IMR-90 (cell line): ENCODE data around the gene CEP63. TPM values are rescaled to one million over a fixed set of nuclear protein-coding genes. Genes with fewer than 3 reads are reported as not detected.
A peak's percentile ranks its signal among the peaks of the same experiment; 100 is the strongest.

Source experiments
- ATAC-seq: fragments of 200-7000 bp; cut with Tn5 transposase; 2 replicates; pipeline ENCODE4 v1.9.1; 2020; ENCODE audit warnings: low read depth, mild to moderate bottlenecking, moderate library complexity
- BruUV-seq: library from RNA; stranded (reverse); fragments of 400-500 nt; replicated peaks from 2 replicates; lab custom pipeline; 2021; lab: Mats Ljungman, UMichigan
- CTCF ChIA-PET: fragments of 300-600 bp; formaldehyde crosslinking; extraction: SDS; loops from one replicate; lab custom pipeline; 2021; ENCODE audit warnings: antibody characterized with exemption; lab: Yijun Ruan, JAX
- POLR2A ChIA-PET: fragments of 300-600 bp; sonication (Branson Sonifier 250); formaldehyde crosslinking; loops from one replicate; lab custom pipeline; 2022; ENCODE audit warnings: antibody characterized with exemption; ENCODE audit not compliant: unreplicated experiment; lab: Charles Lee
- DNase-seq: peaks from one replicate; pipeline ENCODE4 v3.0.0; 2013
- H2AFZ ChIP-seq: replicated peaks from 2 replicates; pipeline ENCODE3; 2013; ENCODE audit warnings: low read length, mild to moderate bottlenecking; ENCODE audit not compliant: poor library complexity
- H2AK5ac ChIP-seq: 2 replicates; pipeline ENCODE4 v1.6.1; 2013; ENCODE audit warnings: low read depth, low read length, inconsistent platforms
- H2AK9ac ChIP-seq: replicated peaks from 2 replicates; pipeline ENCODE3; 2013; ENCODE audit warnings: mild to moderate bottlenecking, low read depth, low read length, moderate library complexity; ENCODE audit not compliant: poor library complexity
- H2BK120ac ChIP-seq: 2 replicates; pipeline ENCODE4 v1.6.1; 2013; ENCODE audit warnings: low read depth, low read length, inconsistent platforms
- H2BK15ac ChIP-seq: 3 replicates; pipeline ENCODE4 v1.6.1; 2013; ENCODE audit warnings: low read depth, low read length, inconsistent platforms
- H2BK20ac ChIP-seq: 2 replicates; pipeline ENCODE4 v1.6.1; 2013; ENCODE audit warnings: low read depth, mild to moderate bottlenecking, inconsistent platforms, low read length, moderate library complexity
- H2BK5ac ChIP-seq: 2 replicates; pipeline ENCODE4 v1.6.1; 2013; ENCODE audit warnings: mild to moderate bottlenecking, low read depth, low read length, inconsistent platforms; ENCODE audit not compliant: poor library complexity, severe bottlenecking
- H3K14ac ChIP-seq: replicated peaks from 2 replicates; pipeline ENCODE4 v1.6.1; 2013; ENCODE audit warnings: low read depth, low read length, inconsistent platforms
- H3K18ac ChIP-seq: 2 replicates; pipeline ENCODE4 v1.6.1; 2013; ENCODE audit warnings: low read depth, low read length, control low read depth
- H3K23ac ChIP-seq: 2 replicates; pipeline ENCODE4 v1.6.1; 2013; ENCODE audit warnings: low read depth, low read length, inconsistent platforms
- H3K27ac ChIP-seq: 2 replicates; pipeline ENCODE4 v1.5.1; 2013; ENCODE audit warnings: mild to moderate bottlenecking, control low read depth, low read length; ENCODE audit not compliant: insufficient read depth
- H3K27me3 ChIP-seq: 2 replicates; pipeline ENCODE4 v1.6.1; 2013; ENCODE audit warnings: low read length; ENCODE audit not compliant: control insufficient read depth, insufficient read depth
- H3K36me3 ChIP-seq: 2 replicates; pipeline ENCODE4 v1.6.1; 2013; ENCODE audit warnings: low read length, mixed read lengths; ENCODE audit not compliant: control insufficient read depth, insufficient read depth
- H3K4ac ChIP-seq: 2 replicates; pipeline ENCODE4 v1.6.1; 2013; ENCODE audit warnings: low read depth, low read length, inconsistent platforms
- H3K4me1 ChIP-seq: 2 replicates; pipeline ENCODE4 v1.6.1; 2013; ENCODE audit warnings: low read length, mixed read lengths; ENCODE audit not compliant: control insufficient read depth, insufficient read depth
- H3K4me2 ChIP-seq: 2 replicates; pipeline ENCODE4 v1.6.1; 2013; ENCODE audit warnings: low read depth, mild to moderate bottlenecking, control low read depth, low read length, moderate library complexity
- H3K4me3 ChIP-seq: 2 replicates; pipeline ENCODE4 v1.5.1; 2013; ENCODE audit warnings: low read depth, mild to moderate bottlenecking, control low read depth, low read length, moderate library complexity; ENCODE audit not compliant: insufficient read depth
- H3K56ac ChIP-seq: 2 replicates; pipeline ENCODE4 v1.6.1; 2013; ENCODE audit warnings: low read length, inconsistent platforms; ENCODE audit not compliant: insufficient read depth; ENCODE audit errors: extremely low read depth
- H3K79me1 ChIP-seq, 2 experiments: 2 replicates each; pipeline ENCODE4 v1.6.1; 2013; ENCODE audit warnings: low read length in 2 of 2, inconsistent platforms in 1 of 2, low read depth in 1 of 2
- H3K9ac ChIP-seq: 2 replicates; pipeline ENCODE4 v1.6.1; 2013; ENCODE audit warnings: low read depth, low read length, control low read depth
- H3K9me1 ChIP-seq: 2 replicates; pipeline ENCODE4 v1.6.1; 2013; ENCODE audit warnings: low read length, inconsistent platforms; ENCODE audit not compliant: insufficient read depth
- H3K9me3 ChIP-seq: 2 replicates; pipeline ENCODE4 v1.6.1; 2013; ENCODE audit warnings: low read length; ENCODE audit not compliant: control insufficient read depth, insufficient read depth
- H4K20me1 ChIP-seq: 2 replicates; pipeline ENCODE4 v1.6.1; 2013; ENCODE audit warnings: low read length, inconsistent platforms; ENCODE audit not compliant: insufficient read depth
- H4K5ac ChIP-seq: 2 replicates; pipeline ENCODE4 v1.6.1; 2013; ENCODE audit warnings: mild to moderate bottlenecking, low read depth, low read length, control low read depth
- H4K8ac ChIP-seq, 2 experiments: 2 replicates each; pipeline ENCODE4 v1.6.1; 2013; ENCODE audit warnings: low read depth in 2 of 2, low read length in 2 of 2, control low read depth in 1 of 2, inconsistent platforms in 1 of 2
- H4K91ac ChIP-seq: 2 replicates; pipeline ENCODE4 v1.6.1; 2013; ENCODE audit warnings: low read depth, low read length, inconsistent platforms; ENCODE audit not compliant: insufficient read depth
- BHLHE40 ChIP-seq: fragments of 150-350 bp; IDR thresholded peaks from 2 replicates; pipeline ENCODE4 v1.6.1; 2016; ENCODE audit warnings: mild to moderate bottlenecking, low read depth, low read length
- CEBPB ChIP-seq: IDR thresholded peaks from 2 replicates; pipeline ENCODE4 v1.6.1; 2012; ENCODE audit warnings: low read depth, low read length, improper control_type of control experiment
- CHD1 ChIP-seq: IDR thresholded peaks from 2 replicates; pipeline ENCODE4 v1.6.1; 2012; ENCODE audit warnings: low read depth, low read length, improper control_type of control experiment
- FOS ChIP-seq: fragments of 150-350 bp; IDR thresholded peaks from 2 replicates; pipeline ENCODE4 v1.6.1; 2016; ENCODE audit warnings: low read depth, low read length
- MAFK ChIP-seq: IDR thresholded peaks from 2 replicates; pipeline ENCODE4 v1.6.1; 2012; ENCODE audit warnings: low read depth, low read length, improper control_type of control experiment
- MAZ ChIP-seq: IDR thresholded peaks from 2 replicates; pipeline ENCODE4 v1.6.1; 2012; ENCODE audit warnings: low read depth, mild to moderate bottlenecking, low read length, improper control_type of control experiment, moderate library complexity, borderline replicate concordance
- MXI1 ChIP-seq: IDR thresholded peaks from 2 replicates; pipeline ENCODE4 v1.6.1; 2012; ENCODE audit warnings: low read depth, mild to moderate bottlenecking, low read length, moderate library complexity, borderline replicate concordance
- NFE2L2 ChIP-seq: fragments of 150-350 bp; IDR thresholded peaks from 2 replicates; pipeline ENCODE4 v1.6.1; 2016; ENCODE audit warnings: low read depth, mild to moderate bottlenecking, low read length
- POLR2A ChIP-seq: IDR thresholded peaks from 2 replicates; pipeline ENCODE4 v1.6.1; 2012; ENCODE audit warnings: mild to moderate bottlenecking, low read depth, low read length
- RAD21 ChIP-seq: IDR thresholded peaks from 2 replicates; pipeline ENCODE4 v1.6.1; 2012; ENCODE audit warnings: low read length, improper control_type of control experiment
- RCOR1 ChIP-seq: IDR thresholded peaks from 2 replicates; pipeline ENCODE4 v1.6.1; 2012; ENCODE audit warnings: mild to moderate bottlenecking, low read length, improper control_type of control experiment; ENCODE audit not compliant: insufficient replicate concordance
- RFX5 ChIP-seq: IDR thresholded peaks from 2 replicates; pipeline ENCODE4 v1.8.0; 2012; ENCODE audit warnings: low read depth, mild to moderate bottlenecking, low read length, moderate library complexity
- SMC3 ChIP-seq: fragments of 150-350 bp; IDR thresholded peaks from 2 replicates; pipeline ENCODE4 v1.6.1; 2016; ENCODE audit warnings: low read depth, mild to moderate bottlenecking, antibody characterized with exemption, low read length, moderate library complexity
- WGBS, 2 experiments: methylation state at CpG; one replicate each; pipeline versions ENCODE4 v1.1.5 to v1.1.7; 2013; ENCODE audit warnings: missing lambda C conversion rate in 2 of 2; ENCODE audit not compliant: insufficient read length in 1 of 2; ENCODE audit errors: extremely low coverage in 2 of 2; 5-methylcytosine and 5-hydroxymethylcytosine counted together
- dilution Hi-C: fragments of 300-500 bp; cut with HindIII; formaldehyde crosslinking; loops from one replicate; pipeline ENCODE4 v1.14.3; 2018; ENCODE audit warnings: low sequenced_read_pairs; ENCODE audit not compliant: unreplicated experiment
- in situ Hi-C: fragments of 300-500 bp; cut with MboI; formaldehyde crosslinking; loops from 3 replicates; pipeline ENCODE4 v1.14.3; 2019; ENCODE audit warnings: low sequenced_read_pairs, inconsistent platforms, mixed read lengths
- intact Hi-C: fragments of 100-400 bp; cut with micrococcal nuclease; formaldehyde crosslinking; loops from 2 replicates; pipeline ENCODE4 v1.10.0; 2022
- polyA plus RNA-seq, 3 experiments: library from polyadenylated mRNA; depleted of rRNA; stranded (reverse); fragments of >200 nt; gene quantifications; 2 replicates each; pipeline ENCODE4 v1.2.3, GENCODE V29; 2012; ENCODE audit warnings: low replicate concordance in 1 of 3
- total RNA-seq: library from RNA; depleted of rRNA; stranded (reverse); fragments of >200 nt; gene quantifications from 2 replicates; pipeline ENCODE4 v1.2.3, GENCODE V29; 2012
- TF ChIP-seq, protein P1 (sequence below): fragments of 150-350 bp; IDR thresholded peaks from 2 replicates; pipeline ENCODE4 v1.6.1; 2016; ENCODE audit warnings: low read depth, mild to moderate bottlenecking, low read length, moderate library complexity, borderline replicate concordance
- TF ChIP-seq, protein P2 (sequence below): fragments of 150-350 bp; IDR thresholded peaks from 2 replicates; pipeline ENCODE4 v1.6.1; 2017; ENCODE audit warnings: mild to moderate bottlenecking, antibody characterized with exemption, low read length, low read depth
- TF ChIP-seq, protein P3 (sequence below): conservative IDR thresholded peaks from 2 replicates; pipeline ENCODE4 v1.5.1; 2012; ENCODE audit warnings: mild to moderate bottlenecking, low read depth, low read length, improper control_type of control experiment

CEP63 gene
- total and polyA plus RNA-seq, 2 of the 4 experiments (the other 2 are of a cell fraction): 6.5 to 9.1 TPM

DNA sequence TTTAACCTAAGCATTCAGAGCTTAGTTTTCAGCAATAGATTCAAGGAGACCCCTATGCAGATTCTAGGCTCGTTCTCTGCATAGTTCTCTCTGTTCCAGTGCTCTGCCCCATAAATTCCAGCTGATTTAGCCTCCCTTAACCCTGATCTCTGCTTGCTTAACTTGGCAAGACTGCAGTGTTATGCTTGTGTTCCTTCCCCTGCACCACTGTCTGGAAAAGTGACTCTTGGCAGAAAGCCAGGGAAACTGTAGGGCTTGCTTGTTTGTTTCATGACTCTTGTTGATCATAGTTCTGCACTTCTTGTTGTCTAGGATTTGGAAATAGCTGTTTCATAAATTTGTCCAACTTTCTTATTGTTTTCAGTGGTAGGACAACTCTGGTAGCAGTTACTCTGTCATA lies 40.2 kb upstream of the CEP63 start:
- H3K4me2 ChIP-seq: no peak overlapping the region
- WGBS, 2 experiments: 38% methylated on average over 1 of the region's 1 CpG; no CpG with 5 or more reads in 1 of the 2 experiments
- H2BK15ac ChIP-seq: no peak overlapping the region; the same call in 2 of the 3 replicates

More for the DNA sequence above, 40.2 kb upstream of the CEP63 start:
- Histone ChIP-seq H3K4me3 (no peak overlapping the region), H3K9me1 (peaks cover 18% of the 10 kb centered on the region), H3K27ac (no peak overlapping the region), H3K9me3 (no peaks in the 10 kb centered on the region), H2BK20ac (no peak overlapping the region; the same call in 1 of the 2 replicates), H4K5ac (peak overlapping the region; percentile 25; the same call in 1 of the 2 replicates), H3K36me3 (no peaks in the 10 kb centered on the region), H3K14ac (0 out of 2 replicates have a peak overlapping the region, but pooled peaks have one; percentile 26), H4K91ac (no peak overlapping the region), H2BK120ac (0 out of 2 replicates have a peak overlapping the region, but pooled peaks have one; percentile 12), H3K27me3 (no peaks in the 10 kb centered on the region), H3K56ac (no peak overlapping the region), H2AFZ (no peak overlapping the region), H3K4me1 (peaks cover 18% of the 10 kb centered on the region), H4K8ac (no peak overlapping the region; a peak in 1 of 4 replicates), H3K79me1 (peaks cover 3 to 9% of the 10 kb centered on the region in 2 experiments; a peak in 2 of 4 replicates), H3K23ac (no peak overlapping the region), H3K4ac (peak overlapping the region; percentile 7; the same call in 1 of the 2 replicates), H3K9ac (no peak overlapping the region), H2AK5ac (no peak overlapping the region), H4K20me1 (no peaks in the 10 kb centered on the region), H2AK9ac (no peak overlapping the region), H2BK5ac (peak overlapping the region; percentile 64), H3K18ac (peak overlapping the region; percentile 14; the same call in 1 of the 2 replicates)
- TF ChIP-seq, protein P1, sequence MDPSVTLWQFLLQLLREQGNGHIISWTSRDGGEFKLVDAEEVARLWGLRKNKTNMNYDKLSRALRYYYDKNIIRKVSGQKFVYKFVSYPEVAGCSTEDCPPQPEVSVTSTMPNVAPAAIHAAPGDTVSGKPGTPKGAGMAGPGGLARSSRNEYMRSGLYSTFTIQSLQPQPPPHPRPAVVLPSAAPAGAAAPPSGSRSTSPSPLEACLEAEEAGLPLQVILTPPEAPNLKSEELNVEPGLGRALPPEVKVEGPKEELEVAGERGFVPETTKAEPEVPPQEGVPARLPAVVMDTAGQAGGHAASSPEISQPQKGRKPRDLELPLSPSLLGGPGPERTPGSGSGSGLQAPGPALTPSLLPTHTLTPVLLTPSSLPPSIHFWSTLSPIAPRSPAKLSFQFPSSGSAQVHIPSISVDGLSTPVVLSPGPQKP: no peak
- TF ChIP-seq MXI1 (no peak), FOS (no peak), RAD21 (no peak), CHD1 (no peak), BHLHE40 (no peak), MAFK (no peak), NFE2L2 (no peak), MAZ (no peak), RCOR1 (no peak), SMC3 (no peak), POLR2A (no peak), RFX5 (no peak), CEBPB (no peak)
- TF ChIP-seq, protein P2, sequence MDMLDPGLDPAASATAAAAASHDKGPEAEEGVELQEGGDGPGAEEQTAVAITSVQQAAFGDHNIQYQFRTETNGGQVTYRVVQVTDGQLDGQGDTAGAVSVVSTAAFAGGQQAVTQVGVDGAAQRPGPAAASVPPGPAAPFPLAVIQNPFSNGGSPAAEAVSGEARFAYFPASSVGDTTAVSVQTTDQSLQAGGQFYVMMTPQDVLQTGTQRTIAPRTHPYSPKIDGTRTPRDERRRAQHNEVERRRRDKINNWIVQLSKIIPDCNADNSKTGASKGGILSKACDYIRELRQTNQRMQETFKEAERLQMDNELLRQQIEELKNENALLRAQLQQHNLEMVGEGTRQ: no peak
- TF ChIP-seq, protein P3, sequence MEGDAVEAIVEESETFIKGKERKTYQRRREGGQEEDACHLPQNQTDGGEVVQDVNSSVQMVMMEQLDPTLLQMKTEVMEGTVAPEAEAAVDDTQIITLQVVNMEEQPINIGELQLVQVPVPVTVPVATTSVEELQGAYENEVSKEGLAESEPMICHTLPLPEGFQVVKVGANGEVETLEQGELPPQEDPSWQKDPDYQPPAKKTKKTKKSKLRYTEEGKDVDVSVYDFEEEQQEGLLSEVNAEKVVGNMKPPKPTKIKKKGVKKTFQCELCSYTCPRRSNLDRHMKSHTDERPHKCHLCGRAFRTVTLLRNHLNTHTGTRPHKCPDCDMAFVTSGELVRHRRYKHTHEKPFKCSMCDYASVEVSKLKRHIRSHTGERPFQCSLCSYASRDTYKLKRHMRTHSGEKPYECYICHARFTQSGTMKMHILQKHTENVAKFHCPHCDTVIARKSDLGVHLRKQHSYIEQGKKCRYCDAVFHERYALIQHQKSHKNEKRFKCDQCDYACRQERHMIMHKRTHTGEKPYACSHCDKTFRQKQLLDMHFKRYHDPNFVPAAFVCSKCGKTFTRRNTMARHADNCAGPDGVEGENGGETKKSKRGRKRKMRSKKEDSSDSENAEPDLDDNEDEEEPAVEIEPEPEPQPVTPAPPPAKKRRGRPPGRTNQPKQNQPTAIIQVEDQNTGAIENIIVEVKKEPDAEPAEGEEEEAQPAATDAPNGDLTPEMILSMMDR: no peak
- DNase-seq (no peak), ATAC-seq (peak; percentile 55)
- CTCF ChIA-PET: interaction anchor here (0.9 to 1.5 kb wide), 2 partner anchors 115 to 137 kb away, joined by 3 to 4 read pairs; no protein-coding TSS in a partner anchor
- POLR2A ChIA-PET: interaction anchor here (0.6 to 1.0 kb wide), 3 partner anchors 36 to 75 kb away, joined by 3 to 4 read pairs (median 3); partner anchors contain the start of gene AMOTL2
- in situ Hi-C loops: no loop called here
- intact Hi-C loops: loop anchor here (5.0 kb wide), 1 partner anchor 73 kb away; the partner anchor contains the start of gene AMOTL2
- no TSS peak for BruUV-seq
- dilution Hi-C loops: no loop called here
